Activated CD4-positive, CD25-positive, alpha-beta regulatory T cell treated with anti-CD3 and anti-CD28 coated beads, Interleukin-2, amount 50 U/mL, for 16 hours (primary cell): ENCODE results near the gene BFSP2.
"Not testable (repeated sequence)": the region's sequence is repeated elsewhere in the genome, so short reads cannot be mapped to it uniquely, and the experiment has no call there.

Source experiments
- DNase-seq: peaks from one replicate; pipeline ENCODE4 v3.0.0-alpha.2; 2020; ENCODE audit warnings: low read depth, low spot score

The BFSP2 gene

DNA sequence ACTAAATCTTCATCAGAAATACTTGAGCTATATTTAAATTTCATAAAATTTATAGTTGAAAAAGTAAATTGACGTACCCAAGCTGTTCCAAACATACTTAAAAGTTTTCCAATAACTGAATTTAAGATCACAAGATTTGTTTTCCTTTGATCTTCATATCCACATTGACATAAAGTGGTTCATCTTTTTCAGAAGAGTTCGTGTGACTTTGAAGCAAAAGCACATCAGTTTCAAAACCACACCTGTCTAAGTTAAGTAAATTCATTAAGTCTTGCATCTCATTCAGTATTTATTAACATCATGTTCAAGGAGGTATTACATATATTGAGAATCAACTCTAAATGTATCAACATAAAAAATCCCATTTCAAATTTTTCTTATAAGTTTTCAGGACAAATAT lies 79.5 kb downstream of the BFSP2 start:
- DNase-seq, result no peak

- DNase-seq, result no peak
Measured at GRCh38 chr3:133479895-133480669, 80.2 kb downstream of the BFSP2 start.

DNA sequence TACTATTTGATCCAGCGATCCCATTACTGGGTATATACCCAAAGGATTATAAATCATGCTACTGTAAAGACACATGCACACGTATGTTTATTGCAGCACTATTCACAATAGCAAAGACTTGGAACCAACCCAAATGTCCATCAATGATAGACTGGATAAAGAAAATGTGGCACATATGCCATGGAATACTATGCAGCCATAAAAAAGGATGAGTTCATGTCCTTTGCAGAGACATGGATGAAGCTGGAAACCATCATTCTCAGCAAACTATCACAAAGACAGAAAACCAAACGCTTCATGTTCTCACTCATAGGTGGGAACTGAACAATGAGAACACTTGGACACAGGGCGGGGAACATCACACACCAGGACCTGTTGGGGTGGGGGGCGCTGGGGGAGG lies 82.6 kb downstream of the BFSP2 start:
- DNase-seq, result not testable (repeated sequence)

DNA sequence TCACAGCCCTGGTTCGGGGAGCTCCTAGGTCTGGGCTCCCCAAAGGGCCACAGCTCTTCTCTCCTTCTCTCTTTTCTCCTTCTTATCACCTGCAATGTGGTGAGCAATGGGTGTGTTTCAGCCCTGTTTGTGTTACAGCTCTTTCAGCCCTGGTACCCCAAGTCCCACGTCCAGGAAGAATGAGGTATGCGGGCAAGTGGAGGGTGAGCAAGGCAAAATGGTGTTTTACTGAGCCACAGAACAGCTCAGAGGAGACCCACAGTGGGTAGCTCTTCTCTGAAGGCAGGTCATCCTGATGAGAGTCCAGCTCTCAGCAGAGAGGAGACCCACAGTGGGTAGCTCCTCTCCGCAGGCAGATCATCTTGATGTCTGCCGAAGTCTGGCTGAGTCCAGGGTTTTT lies 86.8 kb downstream of the BFSP2 start:
- DNase-seq, result no peak

DNA sequence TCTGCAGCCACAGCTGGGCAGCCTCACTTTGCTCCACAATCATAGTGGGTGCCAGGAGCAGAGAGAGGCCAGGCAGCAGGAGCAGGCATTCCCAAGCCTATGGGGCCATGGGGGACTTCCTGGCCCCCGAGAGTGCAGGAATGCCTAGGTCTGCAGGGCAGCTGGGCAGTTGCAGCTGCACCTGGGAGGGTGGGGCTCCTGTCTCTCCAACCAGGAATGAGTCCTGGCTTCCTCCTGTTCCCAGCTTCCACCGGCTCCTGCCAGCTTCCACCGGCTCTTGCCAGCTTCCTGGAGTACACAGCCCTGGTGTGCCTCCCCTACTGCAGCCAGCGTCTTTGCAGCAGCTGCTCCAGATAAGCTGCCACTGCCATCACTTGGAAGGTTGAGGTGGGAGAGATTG lies 87.3 kb downstream of the BFSP2 start:
- no peak for DNase-seq

- DNase-seq, result peak; percentile 49
Measured at GRCh38 chr3:133487920-133488540, 88.2 kb downstream of the BFSP2 start.

DNA sequence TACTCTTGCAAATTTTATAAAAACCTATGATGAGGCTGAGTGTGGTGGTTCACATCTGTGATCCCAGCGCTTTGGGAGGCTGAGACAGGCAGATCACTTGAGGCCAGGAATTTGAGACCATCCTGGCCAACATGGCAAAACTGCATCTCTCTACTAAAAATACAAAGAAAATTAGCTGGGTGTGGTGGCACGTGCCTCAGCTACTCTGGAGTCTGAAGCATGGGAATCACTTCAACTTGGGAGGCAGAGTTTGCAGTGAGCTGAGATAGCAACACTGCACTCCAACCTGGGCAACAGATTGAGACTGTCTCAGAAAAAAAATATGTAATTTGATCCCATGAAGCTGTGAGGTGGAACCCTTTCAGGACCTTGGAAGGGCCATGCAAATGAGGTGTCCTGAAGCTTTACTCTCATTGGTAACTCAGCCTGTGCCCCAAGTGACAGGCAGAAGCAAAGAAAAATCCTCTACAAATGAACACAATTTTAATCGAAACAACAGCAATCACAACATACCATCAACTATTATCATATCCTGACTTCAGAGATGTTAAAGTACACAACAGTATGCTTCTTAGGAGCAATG lies 89.0 kb downstream of the BFSP2 start:
- DNase-seq, result no peak

DNA sequence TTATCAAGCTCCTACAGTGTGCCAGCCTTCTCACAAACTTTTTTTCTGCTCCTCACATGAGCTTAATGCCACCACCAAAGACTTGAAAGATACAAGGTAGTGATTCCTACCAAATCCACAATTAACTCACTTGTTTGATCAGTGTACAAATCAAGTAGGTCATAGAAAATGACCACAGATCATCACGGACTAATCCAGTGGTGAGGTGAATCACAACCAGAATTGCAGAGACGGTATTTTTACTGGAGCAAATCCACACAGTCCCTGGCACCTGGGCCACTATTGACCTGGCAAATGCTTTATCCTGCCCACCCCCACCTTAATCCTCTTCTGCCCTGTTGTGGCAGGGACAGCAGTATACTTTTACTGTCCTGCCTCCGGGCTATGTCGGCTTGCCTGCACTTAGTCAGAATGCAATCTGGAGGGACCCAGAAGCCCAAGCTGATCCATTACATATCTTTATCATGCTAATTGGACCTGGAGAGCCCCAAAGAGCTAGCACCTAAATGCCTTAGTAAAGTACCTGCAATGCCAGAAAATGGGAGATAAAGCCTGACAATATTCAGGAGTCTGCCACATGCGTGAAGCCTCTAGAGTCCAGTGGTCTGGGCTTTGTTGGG lies 89.7 kb downstream of the BFSP2 start:
- no peak for DNase-seq

DNA sequence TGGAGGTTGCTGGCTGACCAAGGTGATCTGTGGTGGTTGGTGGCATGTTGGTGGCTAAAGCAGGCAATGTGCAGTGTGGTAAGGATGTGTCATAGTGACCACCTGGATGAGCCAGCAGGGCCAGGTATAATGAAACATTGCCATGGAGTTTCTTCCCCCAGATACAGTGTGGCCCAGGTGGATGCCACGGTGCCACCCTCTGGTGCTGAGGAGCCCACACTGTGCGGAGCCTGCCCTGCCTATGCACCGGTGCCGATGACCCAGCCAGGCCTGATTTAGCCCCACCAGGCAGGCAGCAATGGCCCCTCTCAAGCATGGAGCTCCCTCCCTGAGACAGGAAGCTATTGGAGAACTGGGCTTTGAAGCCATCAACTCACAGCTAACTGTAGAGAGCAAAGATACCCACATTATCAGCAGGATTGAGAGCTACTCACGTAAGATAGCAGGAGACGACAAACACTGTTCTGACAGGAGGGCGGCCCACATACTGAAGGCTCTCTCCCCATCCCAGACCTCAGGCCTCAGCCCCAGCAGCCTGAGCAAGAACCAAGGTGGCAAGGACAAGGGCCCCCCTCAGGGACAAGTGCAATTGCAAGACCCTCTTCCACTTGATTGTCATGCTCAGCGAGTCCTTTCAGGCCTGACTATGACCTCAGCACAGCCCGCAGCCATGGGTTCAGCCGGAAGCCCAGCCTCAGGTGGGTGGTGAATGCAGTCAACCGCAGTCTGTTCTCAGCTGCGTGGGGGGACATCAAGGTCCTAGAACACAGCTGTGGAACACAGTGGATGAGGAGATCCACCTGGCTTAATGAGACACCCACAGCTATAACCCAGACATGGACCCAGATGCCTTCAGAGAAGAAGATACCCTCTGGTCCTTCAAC lies 90.9 kb downstream of the BFSP2 start:
- DNase-seq, result peak; percentile 41

- DNase-seq, result no peak
Measured at GRCh38 chr3:133491481-133492059, 91.7 kb downstream of the BFSP2 start.

GRCh38 chr3:133492159-133492741 lies 92.4 kb downstream of the BFSP2 start:
- no peak for DNase-seq

DNA sequence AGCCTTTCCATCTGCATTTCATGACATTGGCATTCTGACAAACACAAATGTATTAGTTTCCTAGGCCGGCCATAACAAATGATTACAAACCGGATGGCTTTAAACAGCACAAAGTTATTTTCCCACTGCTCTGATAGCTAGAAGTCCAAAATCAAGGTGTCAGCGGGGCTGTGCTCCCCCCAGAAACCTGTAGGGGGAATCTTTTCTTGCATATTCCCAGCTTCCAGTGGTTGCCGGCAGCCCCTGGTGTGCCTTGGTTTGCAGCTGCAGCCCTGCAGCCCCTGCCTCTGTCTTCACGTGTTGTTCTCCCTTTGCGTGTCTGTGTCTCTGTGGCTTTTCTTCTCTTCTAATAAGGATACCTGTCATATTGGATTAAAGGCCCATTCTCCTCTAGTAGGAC lies 94.6 kb downstream of the BFSP2 start:
- DNase-seq, result no peak

- DNase-seq, result not testable (repeated sequence)
Measured at GRCh38 chr3:133502542-133502941, 102.7 kb downstream of the BFSP2 start.

GRCh38 chr3:133503409-133503808 lies 103.6 kb downstream of the BFSP2 start:
- DNase-seq, result no peak

DNA sequence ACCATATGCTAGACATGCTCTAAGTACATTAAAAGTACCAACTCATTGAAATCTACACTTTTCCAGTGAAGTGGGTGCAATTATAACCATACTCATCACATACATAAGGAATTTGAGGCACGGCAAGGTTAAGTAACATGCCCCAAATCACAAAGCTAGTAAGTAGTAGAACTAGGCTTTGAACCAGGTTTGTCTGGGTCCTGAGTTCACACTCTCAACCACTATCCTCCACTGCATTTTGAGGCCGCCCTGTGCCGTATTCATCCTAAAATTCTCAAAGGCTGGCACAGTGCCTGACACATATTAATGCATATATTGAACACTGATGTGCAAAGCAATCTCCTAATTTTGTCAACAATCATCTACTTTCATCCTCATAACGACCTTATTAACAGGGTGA lies 104.9 kb downstream of the BFSP2 start:
- DNase-seq, result no peak

GRCh38 chr3:133505813-133506212 lies 106.0 kb downstream of the BFSP2 start:
- DNase-seq, result no peak

- peak; percentile 6 for DNase-seq
Measured at GRCh38 chr3:133506215-133506901, 106.5 kb downstream of the BFSP2 start.

GRCh38 chr3:133509488-133509887 lies 109.6 kb downstream of the BFSP2 start:
- no peak for DNase-seq

- no peak for DNase-seq
Measured at GRCh38 chr3:133512416-133513089, 112.7 kb downstream of the BFSP2 start.

GRCh38 chr3:133514418-133514817 lies 114.6 kb downstream of the BFSP2 start:
- no peak for DNase-seq
